Measurements from ENCODE around the gene RELN. TPM values are rescaled to one million over a fixed set of nuclear protein-coding genes. Genes with fewer than 3 reads are reported as not detected.

Gene RELN
- total and polyA plus RNA-seq, 10 of the 15 experiments (the other 5 are each of a cell fraction or from before 2014, with no cell fraction given) = 0.11 to 0.21 TPM; not detected in 8

GRCh38 chr7:103592844-103593243 lies 396.6 kb downstream of the RELN start (continued):
- no peak for TF ChIP-seq TCF3 (IDR thresholded peaks at IDR 0.05; ENCODE audit: borderline replicate concordance, insufficient read depth, low read depth, low read length)
- TF ChIP-seq, protein P1, sequence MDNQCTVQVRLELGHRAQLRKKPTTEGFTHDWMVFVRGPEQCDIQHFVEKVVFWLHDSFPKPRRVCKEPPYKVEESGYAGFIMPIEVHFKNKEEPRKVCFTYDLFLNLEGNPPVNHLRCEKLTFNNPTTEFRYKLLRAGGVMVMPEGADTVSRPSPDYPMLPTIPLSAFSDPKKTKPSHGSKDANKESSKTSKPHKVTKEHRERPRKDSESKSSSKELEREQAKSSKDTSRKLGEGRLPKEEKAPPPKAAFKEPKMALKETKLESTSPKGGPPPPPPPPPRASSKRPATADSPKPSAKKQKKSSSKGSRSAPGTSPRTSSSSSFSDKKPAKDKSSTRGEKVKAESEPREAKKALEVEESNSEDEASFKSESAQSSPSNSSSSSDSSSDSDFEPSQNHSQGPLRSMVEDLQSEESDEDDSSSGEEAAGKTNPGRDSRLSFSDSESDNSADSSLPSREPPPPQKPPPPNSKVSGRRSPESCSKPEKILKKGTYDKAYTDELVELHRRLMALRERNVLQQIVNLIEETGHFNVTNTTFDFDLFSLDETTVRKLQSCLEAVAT (IDR thresholded peaks at IDR 0.05) = no peak

DNA sequence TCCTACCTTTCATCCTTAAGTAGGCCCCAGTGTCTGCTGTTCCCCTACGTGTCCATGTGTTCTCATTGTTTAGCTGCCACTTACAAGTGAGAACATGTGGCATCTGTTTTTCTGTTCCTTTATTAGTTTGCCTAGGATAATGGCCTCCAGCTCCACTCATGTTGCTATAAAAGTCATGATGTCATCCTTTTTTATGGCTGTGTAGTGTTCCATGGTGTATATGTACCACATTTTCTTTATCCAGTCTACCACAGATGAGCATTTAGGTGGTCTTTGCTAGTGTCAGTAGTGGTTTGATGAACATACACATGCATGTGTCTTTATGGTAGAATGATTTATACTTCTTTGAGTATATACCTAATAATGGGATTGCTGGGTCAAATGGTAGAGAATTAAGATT lies 397.3 kb downstream of the RELN start:
- Histone ChIP-seq H3K9ac (ENCODE audit: control insufficient read depth, insufficient read depth, low read length) (no peak overlapping the region), H3K4me2 (ENCODE audit: control insufficient read depth, insufficient read depth) (no peak overlapping the region), H3K9me3 (replicated peaks; ENCODE audit: control insufficient read depth, insufficient read depth, low read length) (no peaks in the 10 kb centered on the region), H3K27ac (ENCODE audit: control insufficient read depth, insufficient read depth) (no peak overlapping the region), H3K4me1 (ENCODE audit: control insufficient read depth, insufficient read depth, low read length) (no peaks in the 10 kb centered on the region), H4K20me1 (ENCODE audit: control insufficient read depth, insufficient read depth) (no peaks in the 10 kb centered on the region), H3K27me3 (replicated peaks in 1 of 2; ENCODE audit: control insufficient read depth in 2 of 2, insufficient read depth in 2 of 2, low read length in 1 of 2) (no peaks in the 10 kb centered on the region), H3K36me3 (ENCODE audit: control insufficient read depth in 2 of 2, insufficient read depth in 2 of 2, low read length in 1 of 2) (no peaks in the 10 kb centered on the region), H3K79me2 (ENCODE audit: control insufficient read depth, insufficient read depth, low read length) (no peaks in the 10 kb centered on the region), H2AFZ (ENCODE audit: control insufficient read depth, low read depth, low read length) (no peak overlapping the region), H3K4me3 (no peak overlapping the region)
- in situ Hi-C loops (cut with MboI) = no loop called here
- ATAC-seq (no peak), FAIRE-seq (no peak), DNase-seq (ENCODE audit: low read depth, low spot score) (no peak)
- intact Hi-C loops (cut with micrococcal nuclease; ENCODE audit: unreplicated experiment) = no loop called here
- SMC1A ChIA-PET (ENCODE audit: uncharacterized antibody, unreplicated experiment) = no interaction called here
- RAD21 ChIA-PET (ENCODE audit: unreplicated experiment) = no interaction called here
- BruUV-seq (replicated peaks) = no TSS peak
- CTCF ChIA-PET = interaction anchor here (2.8 kb wide), 1 partner anchor 19 kb away, joined by 11 read pairs; no protein-coding TSS in a partner anchor
- POLR2A ChIA-PET = no interaction called here
- WGBS (ENCODE audit: insufficient coverage, insufficient replicate concordance, low lambda C conversion rate, missing lambda C conversion rate) = 0% methylated on average over 1 of the region's 1 CpG
- no peak for TF ChIP-seq E2F8 (IDR thresholded peaks at IDR 0.05; ENCODE audit: low read depth, partially characterized antibody)
- TF ChIP-seq CBFB (IDR thresholded peaks at IDR 0.05; ENCODE audit: low read depth) = no peak
- TF ChIP-seq NBN (IDR thresholded peaks at IDR 0.05) = no peak
- no peak for TF ChIP-seq SP1 (IDR thresholded peaks at IDR 0.05; ENCODE audit: low read depth, low read length)
- TF ChIP-seq WRNIP1 (IDR thresholded peaks at IDR 0.05; ENCODE audit: borderline replicate concordance, low read depth, low read length) = no peak
- TF ChIP-seq, protein P2, sequence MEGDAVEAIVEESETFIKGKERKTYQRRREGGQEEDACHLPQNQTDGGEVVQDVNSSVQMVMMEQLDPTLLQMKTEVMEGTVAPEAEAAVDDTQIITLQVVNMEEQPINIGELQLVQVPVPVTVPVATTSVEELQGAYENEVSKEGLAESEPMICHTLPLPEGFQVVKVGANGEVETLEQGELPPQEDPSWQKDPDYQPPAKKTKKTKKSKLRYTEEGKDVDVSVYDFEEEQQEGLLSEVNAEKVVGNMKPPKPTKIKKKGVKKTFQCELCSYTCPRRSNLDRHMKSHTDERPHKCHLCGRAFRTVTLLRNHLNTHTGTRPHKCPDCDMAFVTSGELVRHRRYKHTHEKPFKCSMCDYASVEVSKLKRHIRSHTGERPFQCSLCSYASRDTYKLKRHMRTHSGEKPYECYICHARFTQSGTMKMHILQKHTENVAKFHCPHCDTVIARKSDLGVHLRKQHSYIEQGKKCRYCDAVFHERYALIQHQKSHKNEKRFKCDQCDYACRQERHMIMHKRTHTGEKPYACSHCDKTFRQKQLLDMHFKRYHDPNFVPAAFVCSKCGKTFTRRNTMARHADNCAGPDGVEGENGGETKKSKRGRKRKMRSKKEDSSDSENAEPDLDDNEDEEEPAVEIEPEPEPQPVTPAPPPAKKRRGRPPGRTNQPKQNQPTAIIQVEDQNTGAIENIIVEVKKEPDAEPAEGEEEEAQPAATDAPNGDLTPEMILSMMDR (IDR thresholded peaks at IDR 0.05 in 2 of 3, conservative IDR thresholded peaks at IDR 0.05 in 1 of 3; ENCODE audit: control insufficient read depth in 2 of 3, extremely low read depth in 1 of 3, insufficient read depth in 1 of 3, low read depth in 3 of 3, low read length in 3 of 3) = no peak
- TF ChIP-seq ZNF207 (IDR thresholded peaks at IDR 0.05; ENCODE audit: borderline replicate concordance) = no peak
- TF ChIP-seq SMAD1 (IDR thresholded peaks at IDR 0.05; ENCODE audit: low read depth, partially characterized antibody) = no peak
- TF ChIP-seq, protein P3, sequence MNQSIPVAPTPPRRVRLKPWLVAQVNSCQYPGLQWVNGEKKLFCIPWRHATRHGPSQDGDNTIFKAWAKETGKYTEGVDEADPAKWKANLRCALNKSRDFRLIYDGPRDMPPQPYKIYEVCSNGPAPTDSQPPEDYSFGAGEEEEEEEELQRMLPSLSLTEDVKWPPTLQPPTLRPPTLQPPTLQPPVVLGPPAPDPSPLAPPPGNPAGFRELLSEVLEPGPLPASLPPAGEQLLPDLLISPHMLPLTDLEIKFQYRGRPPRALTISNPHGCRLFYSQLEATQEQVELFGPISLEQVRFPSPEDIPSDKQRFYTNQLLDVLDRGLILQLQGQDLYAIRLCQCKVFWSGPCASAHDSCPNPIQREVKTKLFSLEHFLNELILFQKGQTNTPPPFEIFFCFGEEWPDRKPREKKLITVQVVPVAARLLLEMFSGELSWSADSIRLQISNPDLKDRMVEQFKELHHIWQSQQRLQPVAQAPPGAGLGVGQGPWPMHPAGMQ (IDR thresholded peaks at IDR 0.05; ENCODE audit: borderline replicate concordance) = no peak
- TF ChIP-seq MYC (IDR thresholded peaks at IDR 0.05; ENCODE audit: insufficient read depth, insufficient read length, insufficient replicate concordance, low read length, severe bottlenecking) = no peak
- TF ChIP-seq KAT2A (conservative IDR thresholded peaks at IDR 0.05; ENCODE audit: control insufficient read depth, low read depth, low read length) = no peak
- no peak for TF ChIP-seq RAD21 (IDR thresholded peaks at IDR 0.05; ENCODE audit: insufficient read depth, low read depth, low read length)
- TF ChIP-seq NFYB (IDR thresholded peaks at IDR 0.05; ENCODE audit: insufficient read depth, low read depth, low read length) = no peak

Data from GM12878 (cell line).